Neural progenitor cell (in vitro differentiated cells): ENCODE results near the gene ARHGAP29.

Experiments used
- EZH2phosphoT487 ChIP-seq: fragments of 200-600 bp; sonication (generic); IDR thresholded peaks from 2 replicates; pipeline ENCODE4 v1.6.1; 2017; ENCODE audit warnings: antibody characterized with exemption
- TF ChIP-seq, protein P1 (sequence below): fragments of 200-600 bp; sonication (generic); IDR thresholded peaks from 2 replicates; pipeline ENCODE4 v1.5.1; 2017; ENCODE audit warnings: antibody characterized with exemption, mild to moderate bottlenecking

DNA sequence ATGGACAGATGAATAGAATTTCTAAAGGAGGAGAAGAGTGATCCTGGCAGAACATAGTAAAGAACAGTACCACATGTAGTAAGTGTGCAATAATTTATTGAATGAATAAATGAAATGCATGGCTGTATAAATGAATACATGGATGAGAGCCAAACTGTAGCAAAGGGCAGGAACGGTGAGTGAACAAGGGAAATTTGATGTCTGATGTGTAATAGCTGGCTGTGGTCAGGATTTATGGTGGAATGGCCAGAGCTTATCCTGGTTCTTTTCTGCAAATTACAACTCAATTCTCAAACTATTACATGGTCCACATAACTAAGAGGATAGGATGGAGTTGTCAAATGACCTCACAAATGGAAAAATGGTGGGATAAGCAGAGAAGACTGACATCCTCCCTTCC lies 43.2 kb upstream of the ARHGAP29 start:
- TF ChIP-seq, protein P1, sequence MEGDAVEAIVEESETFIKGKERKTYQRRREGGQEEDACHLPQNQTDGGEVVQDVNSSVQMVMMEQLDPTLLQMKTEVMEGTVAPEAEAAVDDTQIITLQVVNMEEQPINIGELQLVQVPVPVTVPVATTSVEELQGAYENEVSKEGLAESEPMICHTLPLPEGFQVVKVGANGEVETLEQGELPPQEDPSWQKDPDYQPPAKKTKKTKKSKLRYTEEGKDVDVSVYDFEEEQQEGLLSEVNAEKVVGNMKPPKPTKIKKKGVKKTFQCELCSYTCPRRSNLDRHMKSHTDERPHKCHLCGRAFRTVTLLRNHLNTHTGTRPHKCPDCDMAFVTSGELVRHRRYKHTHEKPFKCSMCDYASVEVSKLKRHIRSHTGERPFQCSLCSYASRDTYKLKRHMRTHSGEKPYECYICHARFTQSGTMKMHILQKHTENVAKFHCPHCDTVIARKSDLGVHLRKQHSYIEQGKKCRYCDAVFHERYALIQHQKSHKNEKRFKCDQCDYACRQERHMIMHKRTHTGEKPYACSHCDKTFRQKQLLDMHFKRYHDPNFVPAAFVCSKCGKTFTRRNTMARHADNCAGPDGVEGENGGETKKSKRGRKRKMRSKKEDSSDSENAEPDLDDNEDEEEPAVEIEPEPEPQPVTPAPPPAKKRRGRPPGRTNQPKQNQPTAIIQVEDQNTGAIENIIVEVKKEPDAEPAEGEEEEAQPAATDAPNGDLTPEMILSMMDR = no peak
- no peak for TF ChIP-seq EZH2phosphoT487
